ENCODE measurements around the gene ZNHIT2. TPM values are rescaled to one million over a fixed set of nuclear protein-coding genes. Genes with fewer than 3 reads are reported as not detected.

ZNHIT2 gene
- total and polyA plus RNA-seq, 2 of the 13 experiments (the other 11 are each of a cell fraction or from before 2014, with no cell fraction given), result 1.1 to 6.5 TPM

GRCh38 chr11:65117206-65118096 lies at the start of gene ZNHIT2 (continued):
- TF ChIP-seq ZBTB49 (CRISPR knock-in tag; IDR thresholded peaks at IDR 0.05; ENCODE audit: borderline replicate concordance) (no peak), FOXJ3 (CRISPR knock-in tag; IDR thresholded peaks at IDR 0.05; ENCODE audit: borderline replicate concordance) (no peak), AKAP8 (CRISPR knock-in tag; IDR thresholded peaks at IDR 0.05) (peak; percentile 98), ZSCAN21 (CRISPR knock-in tag; IDR thresholded peaks at IDR 0.05; ENCODE audit: borderline replicate concordance) (no peak), CBX1 (IDR thresholded peaks at IDR 0.05; ENCODE audit: low read depth) (no peak), ZNF101 (CRISPR knock-in tag; IDR thresholded peaks at IDR 0.05; ENCODE audit: borderline replicate concordance, low read depth) (no peak), MED8 (CRISPR knock-in tag; IDR thresholded peaks at IDR 0.05; ENCODE audit: insufficient replicate concordance) (no peak), HOXA3 (CRISPR knock-in tag; IDR thresholded peaks at IDR 0.05) (peak; percentile 76; the same call in 1 of the 2 replicates), KAT2B (IDR thresholded peaks at IDR 0.05; ENCODE audit: borderline replicate concordance, low read depth, low read length) (no peak), ZNF460 (CRISPR knock-in tag; IDR thresholded peaks at IDR 0.05; ENCODE audit: borderline replicate concordance) (no peak; the same call in 1 of the 2 replicates), CEBPB (IDR thresholded peaks at IDR 0.05; ENCODE audit: borderline replicate concordance, low read depth, low read length) (peak; percentile 96)
